Body of pancreas (tissue), 4 donors: Measurements from ENCODE around the gene CAMTA1. TPM values are rescaled to one million over a fixed set of nuclear protein-coding genes. Genes with fewer than 3 reads are reported as not detected.

ENCODE experiments used
- ATAC-seq: fragments of 150-250 bp; one replicate; pipeline ENCODE4 v1.9.1; 2016
- DNase-seq, 4 donors: peaks; one replicate each; pipeline ENCODE4 v3.0.0-alpha.2; 2019
- H3K27ac ChIP-seq, 4 donors: fragments of 200-600 bp; sonication (generic); 1 replicate in 3 of 4; 2 replicates in 1 of 4; pipeline versions ENCODE4 v1.5.1 to v1.6.1; 2016 to 2019; ENCODE audit warnings: mild to moderate bottlenecking in 1 of 4, mixed read lengths in 1 of 4, moderate library complexity in 1 of 4
- H3K27me3 ChIP-seq, 2 donors: fragments of 200-600 bp; sonication (generic); one replicate each; pipeline ENCODE4 v1.6.0; 2016; ENCODE audit warnings: mild to moderate bottlenecking in 1 of 2
- H3K36me3 ChIP-seq, 2 donors: fragments of 200-600 bp; sonication (generic); replicated peaks in 1 of 2; 2 replicates each; pipeline ENCODE4 v1.5.1; 2016; ENCODE audit warnings: low read depth in 2 of 2; ENCODE audit not compliant: insufficient read depth in 1 of 2
- H3K4me1 ChIP-seq: fragments of 200-600 bp; sonication (generic); one replicate; pipeline ENCODE4 v1.6.0; 2016
- H3K4me3 ChIP-seq, 2 donors: fragments of 200-600 bp; sonication (generic); 1 replicate in 1 of 2; 2 replicates in 1 of 2; pipeline ENCODE4 v1.5.1; 2016 to 2019
- H3K9me3 ChIP-seq, 3 donors: fragments of 200-600 bp; sonication (generic); 1 replicate in 2 of 3; 2 replicates in 1 of 3; pipeline ENCODE4 v1.5.1; 2016
- POLR2A ChIP-seq, 3 donors: fragments of 450-650 bp; IDR thresholded peaks; one replicate each; pipeline ENCODE4 v1.6.1; 2016; ENCODE audit warnings: antibody characterized with exemption in 3 of 3, mild to moderate bottlenecking in 2 of 3
- whole genome bisulfite sequencing, 2 donors: methylation state at CpG; one replicate each; pipeline ENCODE4 v1.1.5; 2017; 5-methylcytosine and 5-hydroxymethylcytosine counted together
- intact Hi-C: fragments of 100-400 bp; cut with DNase I; formaldehyde crosslinking; loops from one replicate; pipeline ENCODE4 v1.15.1; 2023
- total RNA-seq, 2 donors: library from RNA; depleted of rRNA; stranded (reverse); fragments of >200 nt; gene quantifications; one replicate each; pipeline ENCODE4 v1.1.0, GENCODE V29; 2016
- TF ChIP-seq, protein P1 (sequence below), 7 experiments: fragments of 450-650 bp in 4 of 7; fragments of 200-600 bp in 3 of 7; sonication (generic) in 3 of 7; IDR thresholded peaks; one replicate each; pipeline ENCODE4 v1.5.1; 2016 to 2019; ENCODE audit warnings: antibody characterized with exemption in 7 of 7

CAMTA1 gene
- total RNA-seq, 2 donors from 2014 or later: 36.3 to 59.7 TPM

DNA sequence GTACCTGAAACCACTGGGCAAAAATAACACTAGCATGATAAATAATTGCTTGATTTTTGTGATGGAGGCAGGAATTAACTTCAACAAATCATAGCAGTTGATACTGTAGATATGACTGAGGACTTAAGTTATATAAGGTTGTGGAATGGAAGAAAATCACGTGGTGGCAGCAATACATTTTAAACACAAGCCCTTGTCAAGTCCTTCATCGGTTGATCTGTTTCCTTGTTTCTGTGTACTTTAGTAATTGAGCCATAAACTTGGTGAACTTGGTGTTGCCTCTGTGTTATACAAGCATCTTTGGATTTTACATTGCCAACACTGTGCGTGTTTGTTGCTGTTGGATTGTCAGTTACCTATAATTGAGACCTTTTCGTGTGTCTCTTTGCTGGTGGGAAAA lies 114.4 kb downstream of the CAMTA1 start:
- Histone ChIP-seq H3K27ac (no peak overlapping the region), H3K27me3 (no peaks in the 10 kb centered on the region), H3K4me1 (no peaks in the 10 kb centered on the region), H3K36me3 (no peaks in the 10 kb centered on the region), H3K4me3 (no peak overlapping the region), H3K9me3 (no peaks in the 10 kb centered on the region)
- TF ChIP-seq, protein P1, sequence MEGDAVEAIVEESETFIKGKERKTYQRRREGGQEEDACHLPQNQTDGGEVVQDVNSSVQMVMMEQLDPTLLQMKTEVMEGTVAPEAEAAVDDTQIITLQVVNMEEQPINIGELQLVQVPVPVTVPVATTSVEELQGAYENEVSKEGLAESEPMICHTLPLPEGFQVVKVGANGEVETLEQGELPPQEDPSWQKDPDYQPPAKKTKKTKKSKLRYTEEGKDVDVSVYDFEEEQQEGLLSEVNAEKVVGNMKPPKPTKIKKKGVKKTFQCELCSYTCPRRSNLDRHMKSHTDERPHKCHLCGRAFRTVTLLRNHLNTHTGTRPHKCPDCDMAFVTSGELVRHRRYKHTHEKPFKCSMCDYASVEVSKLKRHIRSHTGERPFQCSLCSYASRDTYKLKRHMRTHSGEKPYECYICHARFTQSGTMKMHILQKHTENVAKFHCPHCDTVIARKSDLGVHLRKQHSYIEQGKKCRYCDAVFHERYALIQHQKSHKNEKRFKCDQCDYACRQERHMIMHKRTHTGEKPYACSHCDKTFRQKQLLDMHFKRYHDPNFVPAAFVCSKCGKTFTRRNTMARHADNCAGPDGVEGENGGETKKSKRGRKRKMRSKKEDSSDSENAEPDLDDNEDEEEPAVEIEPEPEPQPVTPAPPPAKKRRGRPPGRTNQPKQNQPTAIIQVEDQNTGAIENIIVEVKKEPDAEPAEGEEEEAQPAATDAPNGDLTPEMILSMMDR (IDR thresholded peaks at IDR 0.05): no peak
- TF ChIP-seq POLR2A (IDR thresholded peaks at IDR 0.05): no peak
- intact Hi-C loops: loop anchor here (10.0 kb wide), 1 partner anchor 175 kb away; no protein-coding TSS in a partner anchor
- DNase-seq (no peak), ATAC-seq (no peak)
- 55 to 76% methylated on average over 4 of the region's 4 CpGs for WGBS, 2 donors

GRCh38 chr1:6902153-6902552 lies 116.9 kb downstream of the CAMTA1 start:
- H3K27me3 ChIP-seq: no peaks in the 10 kb centered on the region
- TF ChIP-seq POLR2A (IDR thresholded peaks at IDR 0.05): no peak
- WGBS, 2 donors: 86 to 87% methylated on average over 2 of the region's 2 CpGs
- intact Hi-C loops: no loop called here
- no peaks in the 10 kb centered on the region for H3K4me1 ChIP-seq
- H3K4me3 ChIP-seq: no peak overlapping the region
- H3K9me3 ChIP-seq: no peaks in the 10 kb centered on the region
- no peaks in the 10 kb centered on the region for H3K36me3 ChIP-seq
- no peak for ATAC-seq
- DNase-seq: no peak
- no peak overlapping the region for H3K27ac ChIP-seq

- Histone ChIP-seq H3K36me3 (no peaks in the 10 kb centered on the region), H3K9me3 (no peaks in the 10 kb centered on the region), H3K4me3 (no peak overlapping the region), H3K4me1 (peaks cover 4% of the 10 kb centered on the region), H3K27me3 (no peaks in the 10 kb centered on the region), H3K27ac (no peak overlapping the region)
- intact Hi-C loops: no loop called here
- TF ChIP-seq, protein P1 (IDR thresholded peaks at IDR 0.05): no peak
- 89 to 90% methylated on average over 17 of the region's 17 CpGs for WGBS, 2 donors
- DNase-seq: no peak
- no peak for ATAC-seq
Measured at GRCh38 chr1:6904476-6905170, 119.4 kb downstream of the CAMTA1 start.

- H3K36me3 ChIP-seq: no peaks in the 10 kb centered on the region
- ATAC-seq (no peak), DNase-seq (no peak)
- H3K4me1 ChIP-seq: peaks cover 11% of the 10 kb centered on the region
- TF ChIP-seq, protein P1 (IDR thresholded peaks at IDR 0.05): no peak
- TF ChIP-seq POLR2A (IDR thresholded peaks at IDR 0.05): no peak
- intact Hi-C loops: no loop called here
- H3K9me3 ChIP-seq: no peaks in the 10 kb centered on the region
- no peak overlapping the region for H3K27ac ChIP-seq
- no peak overlapping the region for H3K4me3 ChIP-seq
- 87 to 92% methylated on average over 8 of the region's 8 CpGs for WGBS, 2 donors
- no peaks in the 10 kb centered on the region for H3K27me3 ChIP-seq
Measured at GRCh38 chr1:6905331-6905730, 120.1 kb downstream of the CAMTA1 start.

- H3K4me3 ChIP-seq: no peak overlapping the region
- DNase-seq (no peak), ATAC-seq (no peak)
- H3K4me1 ChIP-seq: peaks cover 13% of the 10 kb centered on the region
- H3K9me3 ChIP-seq: no peaks in the 10 kb centered on the region
- H3K27ac ChIP-seq: no peak overlapping the region
- 42 to 64% methylated on average over 7 of the region's 7 CpGs for WGBS, 2 donors
- intact Hi-C loops: no loop called here
- no peaks in the 10 kb centered on the region for H3K36me3 ChIP-seq
- TF ChIP-seq, protein P1 (IDR thresholded peaks at IDR 0.05): no peak
- TF ChIP-seq POLR2A (IDR thresholded peaks at IDR 0.05): no peak
- no peaks in the 10 kb centered on the region for H3K27me3 ChIP-seq
Measured at GRCh38 chr1:6905790-6906189, 120.5 kb downstream of the CAMTA1 start.
